LHCN-M2 (cell line): ENCODE data around the gene HMOX2. TPM values are rescaled to one million over a fixed set of nuclear protein-coding genes. Genes with fewer than 3 reads are reported as not detected.

Experiments used
- DNase-seq: peaks from one replicate; pipeline ENCODE4 v3.0.0-alpha.2; 2012; ENCODE audit warnings: low read depth
- total RNA-seq: library from RNA; depleted of rRNA; stranded (reverse); fragments of >200 nt; gene quantifications from 2 replicates; pipeline ENCODE4 v1.2.3, GENCODE V29; 2014

HMOX2 gene
- total RNA-seq, 1 experiment from 2014 or later, result 48.6 TPM

DNA sequence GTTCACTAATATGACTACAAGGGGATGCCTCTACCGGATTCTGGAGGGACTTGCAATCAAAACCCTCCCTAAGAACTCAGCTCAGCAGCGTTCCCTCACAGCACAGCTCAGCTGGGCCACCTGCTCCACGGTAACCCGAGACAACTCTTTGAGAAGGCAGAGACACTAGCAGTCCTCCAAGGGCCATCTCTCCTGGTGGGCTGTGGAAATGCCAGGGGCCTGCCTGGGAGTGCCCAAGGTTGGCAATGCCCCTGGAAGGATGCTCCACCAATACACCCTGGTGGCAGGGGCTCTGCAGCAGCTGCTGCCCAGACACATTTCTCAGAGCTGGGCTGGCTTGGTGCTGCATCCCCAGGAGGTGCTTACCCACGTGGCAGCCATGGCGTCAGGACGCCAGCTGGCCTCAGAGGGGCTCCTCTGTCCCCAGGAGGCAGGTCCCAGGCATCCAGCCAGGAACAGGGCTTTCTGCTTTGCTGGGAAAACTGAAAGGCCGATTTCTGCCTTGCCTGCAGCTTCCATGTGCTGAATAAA is 45.9 kb downstream of the HMOX2 start:
- no peak for DNase-seq

DNA sequence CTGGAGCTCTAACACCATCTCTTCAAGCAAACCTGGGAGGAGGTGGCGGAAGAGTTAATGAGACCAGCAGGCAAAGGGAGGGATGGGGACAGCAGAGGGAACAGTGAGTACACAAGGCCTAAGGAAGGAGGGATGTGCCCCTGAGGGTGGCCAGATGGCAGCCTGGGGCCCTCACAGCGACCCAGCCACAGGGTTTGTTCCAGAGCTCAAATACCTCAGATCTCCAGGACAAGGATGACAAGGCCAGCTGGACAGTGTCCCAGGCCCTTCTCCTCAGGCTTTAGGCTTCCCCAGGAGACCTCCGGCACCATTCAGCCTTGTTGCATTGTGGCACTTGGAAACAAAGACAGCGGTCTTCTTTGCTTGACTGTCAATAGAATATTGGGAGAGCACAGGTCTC is 47.5 kb downstream of the HMOX2 start:
- no peak for DNase-seq

DNA sequence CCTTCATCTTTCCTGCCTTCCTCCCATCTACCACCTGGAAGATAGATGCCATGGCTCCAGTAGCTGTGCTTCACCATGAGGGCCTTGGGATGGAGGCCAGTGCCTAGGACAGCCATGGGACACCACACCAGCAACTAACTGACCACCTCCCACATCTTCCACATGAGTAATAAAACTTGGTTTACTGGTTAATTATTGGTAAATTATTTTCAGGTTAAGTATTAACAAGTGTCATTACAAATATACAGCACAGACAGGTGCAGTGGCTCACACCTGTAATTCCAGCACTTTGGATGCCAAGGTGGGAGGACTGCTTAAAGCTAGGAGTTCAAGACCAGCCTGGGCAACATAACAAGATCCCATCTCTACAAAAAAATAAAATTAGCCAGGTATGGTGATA is 48.4 kb downstream of the HMOX2 start:
- DNase-seq, result no peak

DNA sequence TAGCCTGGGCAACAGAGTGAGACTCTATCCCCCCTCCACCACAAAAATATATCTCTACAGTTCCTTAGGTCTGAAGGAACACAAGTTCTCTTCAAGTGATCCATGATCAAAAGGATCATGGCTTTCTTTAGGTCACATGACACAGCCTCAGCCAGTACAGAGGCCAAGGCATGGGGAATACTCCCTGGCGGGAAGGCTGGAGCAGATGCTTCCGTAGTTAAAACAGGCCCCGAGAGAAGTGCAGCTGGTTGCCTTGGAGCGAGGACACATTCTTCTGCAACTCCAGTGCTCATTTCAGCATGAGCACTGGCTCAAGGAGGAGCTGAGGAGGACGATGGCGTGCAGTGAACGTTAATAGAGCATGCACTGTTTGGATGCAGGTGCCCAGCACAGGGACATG is 48.9 kb downstream of the HMOX2 start:
- no peak for DNase-seq

DNA sequence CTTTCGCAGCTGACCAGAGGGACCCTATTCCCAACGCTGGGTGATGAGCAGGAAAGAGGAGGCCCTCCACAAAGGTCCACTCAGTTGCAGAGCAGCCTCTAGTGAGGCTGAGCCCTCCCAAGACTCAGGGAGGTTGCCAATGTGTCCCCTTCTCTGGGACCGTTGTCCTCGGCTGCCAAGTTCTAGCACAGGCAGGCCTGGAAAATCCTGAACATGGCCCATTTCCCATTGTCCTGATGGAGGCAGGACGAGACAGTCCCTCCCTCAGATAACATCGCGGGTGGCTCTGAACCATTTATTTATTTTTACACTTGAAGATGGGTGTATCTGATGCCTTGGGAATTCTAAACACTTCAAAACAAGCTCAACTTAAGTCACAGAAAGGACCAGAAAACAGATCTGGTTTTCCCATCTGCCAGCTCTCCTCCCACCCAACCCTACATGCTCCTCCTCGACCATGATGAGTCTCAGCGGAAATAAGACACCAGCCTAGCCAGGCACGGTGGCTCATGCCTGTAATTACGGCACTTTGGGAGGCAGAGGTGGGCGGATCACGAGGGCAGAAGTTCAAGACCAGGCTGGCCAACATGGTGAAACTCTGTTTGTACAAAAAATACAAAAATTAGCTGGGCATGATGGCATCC is 49.6 kb downstream of the HMOX2 start:
- no peak for DNase-seq

DNA sequence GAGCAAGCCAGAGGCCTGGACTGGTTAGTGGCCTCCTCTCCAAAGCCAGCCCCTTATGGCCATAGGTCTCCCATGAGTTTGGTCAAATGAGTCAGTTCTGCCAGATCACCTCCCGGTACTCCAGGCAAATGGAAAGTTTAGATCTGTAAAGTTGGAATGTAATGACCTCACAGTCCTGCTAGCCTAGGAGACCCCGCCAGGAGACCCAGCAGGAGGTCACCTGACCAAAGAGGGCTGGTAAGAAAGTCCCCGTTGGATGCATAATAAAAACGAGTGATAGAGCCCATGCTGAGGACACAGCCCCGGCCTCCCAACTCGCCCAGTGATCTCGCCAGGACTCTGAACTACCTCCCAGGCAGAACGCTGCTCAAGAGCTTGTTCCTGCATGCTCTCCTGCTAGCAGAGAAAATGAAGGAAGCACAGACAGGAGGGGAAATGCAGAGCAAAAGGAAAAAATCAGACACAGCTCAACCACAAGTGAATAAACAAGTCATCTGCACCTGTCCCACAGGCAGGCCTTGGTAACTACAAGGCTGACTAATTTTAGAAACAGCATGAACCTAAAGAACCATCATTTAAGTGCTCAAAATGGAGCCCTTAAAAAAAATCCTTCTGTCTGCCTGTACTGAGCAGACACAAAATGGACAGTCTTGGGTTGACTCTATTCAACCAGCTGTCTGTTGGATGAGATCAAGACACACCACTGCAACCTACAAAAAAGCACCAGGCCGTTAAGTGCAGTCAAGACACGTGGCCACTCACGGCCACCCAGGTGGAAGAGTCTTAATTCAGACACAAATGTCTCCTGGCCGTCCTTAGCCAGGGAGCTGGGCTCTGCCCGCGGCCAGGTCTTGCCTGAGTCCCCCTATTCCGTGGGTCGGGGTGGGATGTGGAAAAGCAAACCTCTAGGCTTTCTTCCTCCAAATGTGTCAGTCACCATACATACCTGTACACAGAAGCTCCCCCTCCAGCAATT is 53.2 kb downstream of the HMOX2 start:
- DNase-seq, result peak; percentile 81

DNA sequence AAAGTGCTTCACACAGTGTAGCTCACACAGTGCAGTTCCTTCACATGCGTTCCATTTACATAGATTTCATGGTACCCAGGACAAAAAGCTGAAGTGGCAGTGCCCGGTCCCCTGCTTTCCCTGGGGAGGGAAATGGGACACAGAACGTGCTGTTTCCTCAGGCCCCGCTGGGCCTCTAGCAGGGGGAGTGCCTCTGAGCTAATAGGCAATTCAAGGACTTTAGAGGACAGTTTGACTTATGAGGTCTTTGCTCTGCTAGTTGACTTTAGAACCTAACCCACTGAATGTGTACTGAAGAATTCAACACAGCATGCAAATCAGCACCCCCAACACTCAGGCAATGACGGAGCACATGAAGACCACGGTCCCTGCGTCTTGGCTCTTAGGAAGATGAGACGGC is 55.6 kb downstream of the HMOX2 start:
- DNase-seq, result no peak

DNA sequence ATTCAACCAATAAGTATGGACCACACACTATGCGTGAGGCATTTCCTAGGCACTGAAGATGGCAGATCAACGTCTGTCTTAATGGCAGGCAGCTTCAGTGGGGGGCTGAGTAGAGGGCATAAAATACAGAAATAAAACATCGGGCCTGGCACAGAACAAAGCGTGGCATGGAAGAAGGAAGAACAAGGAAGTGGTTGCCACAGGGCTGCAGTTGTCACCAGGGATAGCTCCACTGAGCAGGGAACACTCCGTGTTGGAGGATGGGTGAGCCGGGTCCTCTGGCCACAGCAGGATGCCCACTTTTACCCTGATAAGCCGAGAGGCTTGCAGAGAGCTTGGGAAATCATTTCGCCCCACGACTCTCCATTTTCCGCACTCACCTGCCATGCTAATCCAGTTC is 56.0 kb downstream of the HMOX2 start:
- no peak for DNase-seq

DNA sequence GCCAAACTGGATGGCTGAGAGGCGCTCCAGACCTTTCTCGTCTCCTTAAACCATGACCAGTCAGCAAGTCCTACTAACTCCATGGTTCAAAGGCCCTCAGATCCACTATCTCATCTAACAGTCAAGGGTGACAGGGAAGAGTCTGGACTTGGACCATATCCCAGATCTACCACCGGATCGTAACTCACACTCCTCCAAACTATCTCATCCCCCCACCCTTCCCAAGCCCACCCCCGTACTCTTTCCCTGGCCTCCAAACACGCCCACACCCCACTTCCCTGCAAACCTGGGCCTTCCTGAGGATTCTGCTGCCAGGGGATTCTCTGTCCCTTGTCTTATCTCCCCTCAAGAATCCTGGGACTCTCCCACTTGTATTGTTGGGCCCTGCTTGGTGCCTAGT is 57.3 kb downstream of the HMOX2 start:
- DNase-seq, result no peak

DNA sequence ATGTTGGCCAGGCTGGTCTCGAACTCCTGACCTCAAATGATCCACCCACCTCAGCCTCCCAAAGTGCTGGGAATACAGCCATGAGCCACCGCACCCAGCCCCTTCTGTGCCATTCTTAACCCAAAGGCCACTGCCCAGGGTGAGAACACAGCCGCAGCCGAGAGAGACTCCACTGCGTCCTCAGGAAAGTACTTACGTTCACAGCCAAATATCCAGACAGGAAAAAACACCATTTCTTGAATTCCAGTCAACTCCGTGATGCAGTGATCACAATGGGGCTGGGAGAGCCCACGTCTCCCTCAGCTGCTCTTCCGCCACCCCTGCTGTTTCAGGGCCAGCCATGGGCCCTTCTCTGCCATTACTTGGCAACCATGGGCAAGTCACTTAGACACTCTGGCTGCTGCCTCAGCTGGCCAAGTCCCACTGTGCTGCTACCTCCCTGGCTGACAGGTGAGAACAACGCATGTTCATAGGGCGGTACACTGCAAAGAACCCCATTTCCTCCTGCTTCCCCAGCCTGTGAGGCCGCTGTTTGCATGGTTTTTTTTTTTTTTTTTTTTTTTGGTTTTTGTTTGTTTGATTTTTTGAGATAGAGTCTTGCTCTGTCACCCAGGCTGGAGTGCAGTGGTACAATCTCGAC is 58.1 kb downstream of the HMOX2 start:
- no peak for DNase-seq

DNA sequence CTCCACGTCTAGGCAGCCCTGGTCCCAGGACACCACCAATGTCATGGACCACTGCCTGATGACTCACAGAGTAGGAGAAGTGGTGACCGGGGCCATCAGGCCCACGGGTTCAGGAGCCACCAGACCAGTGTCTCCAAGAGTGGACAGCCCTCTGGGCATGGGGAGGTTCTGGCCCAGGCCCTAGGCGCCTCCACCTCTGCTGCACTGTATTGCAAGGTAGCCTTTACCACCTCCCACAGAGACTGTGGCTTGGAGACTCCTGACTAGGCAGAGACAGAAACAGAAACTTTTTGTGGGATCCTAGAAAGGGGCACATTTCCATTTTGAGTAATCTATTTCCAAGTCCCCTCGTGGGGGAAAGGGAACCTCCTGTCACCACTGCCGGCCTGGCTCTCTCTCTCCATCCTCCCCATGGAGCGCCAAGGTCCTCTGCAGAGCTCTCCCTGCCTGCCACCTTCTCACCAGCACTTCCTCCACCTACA is 59.5 kb downstream of the HMOX2 start:
- DNase-seq, result no peak

DNA sequence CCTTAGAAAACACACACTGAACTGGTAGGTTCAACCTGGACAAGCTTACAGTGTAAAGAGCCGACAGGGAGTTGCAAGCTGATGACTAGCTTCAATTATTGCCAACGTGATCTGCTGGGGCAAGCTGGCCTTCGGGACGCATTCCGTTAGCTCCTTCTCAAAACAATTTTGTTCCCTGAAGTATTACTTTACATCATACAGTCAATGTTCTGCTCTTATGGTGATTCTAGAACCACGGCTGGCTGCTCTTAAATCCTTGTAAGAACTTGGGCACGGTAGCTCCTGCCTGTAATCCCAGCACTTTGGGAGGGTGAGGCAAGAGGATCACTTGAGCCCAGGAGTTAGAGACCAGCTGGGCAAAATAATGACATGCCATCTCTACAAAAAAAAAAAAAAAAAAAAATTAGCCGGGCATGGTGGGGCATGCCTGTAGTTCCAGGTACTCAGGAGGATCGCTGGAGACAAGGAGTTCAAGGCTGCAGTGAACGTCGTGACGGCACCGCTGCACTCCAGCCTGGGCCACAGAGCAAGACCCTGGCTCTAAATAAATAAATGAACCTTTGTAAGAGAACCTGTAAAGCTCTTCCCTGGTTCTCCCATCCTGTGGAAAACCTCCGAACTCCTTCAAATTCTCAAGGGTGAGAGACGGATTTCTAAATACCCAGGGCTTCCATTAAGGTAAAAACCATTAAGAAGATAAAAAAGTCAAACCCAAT is 60.4 kb downstream of the HMOX2 start:
- no peak for DNase-seq

DNA sequence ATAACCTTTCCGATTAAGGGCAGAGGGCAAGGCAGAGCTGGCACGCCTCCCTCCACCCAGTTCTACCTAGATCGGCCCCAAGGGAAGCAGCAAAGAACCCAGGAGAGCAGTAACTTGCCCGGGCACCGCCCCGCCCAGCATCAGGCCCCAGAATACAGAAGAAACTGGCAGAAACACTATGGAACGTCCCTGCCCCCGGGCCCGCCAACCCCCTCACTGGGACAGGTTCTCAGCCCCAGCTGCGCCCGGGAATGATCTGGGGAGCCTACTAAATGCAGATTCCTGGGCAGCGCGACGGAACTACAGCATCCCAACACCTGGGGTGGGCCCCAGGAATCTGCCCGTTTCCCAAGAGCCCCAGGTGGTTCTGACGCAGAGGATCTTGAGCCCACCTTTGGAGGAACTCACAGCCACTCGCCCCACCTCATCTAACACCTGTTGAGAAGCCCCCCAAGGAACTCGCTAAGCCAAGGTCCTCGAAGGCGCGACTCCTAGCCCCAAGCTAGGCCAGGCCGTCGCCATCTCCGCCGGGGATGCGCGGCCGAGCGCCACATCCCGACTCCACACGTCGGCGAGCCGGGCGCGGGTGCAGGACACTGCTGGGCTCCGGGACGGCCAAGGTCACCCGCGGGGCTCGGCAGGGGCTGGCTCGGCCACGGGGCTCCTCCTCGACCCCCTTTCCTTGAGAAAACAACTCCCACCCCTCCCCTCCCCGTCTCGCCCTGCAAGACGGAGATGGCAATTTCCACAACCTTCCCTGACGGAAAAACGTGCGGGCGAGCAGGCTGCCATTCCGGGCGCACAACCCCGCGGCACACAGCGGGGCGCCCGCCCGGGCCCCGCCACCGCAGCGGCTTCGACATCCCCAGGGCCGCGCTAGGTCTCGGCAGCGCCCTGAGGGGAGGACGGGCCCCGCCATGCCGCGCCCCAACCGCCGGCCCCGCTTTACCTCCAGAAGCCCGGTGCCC is 61.5 kb downstream of the HMOX2 start:
- no peak for DNase-seq

DNA sequence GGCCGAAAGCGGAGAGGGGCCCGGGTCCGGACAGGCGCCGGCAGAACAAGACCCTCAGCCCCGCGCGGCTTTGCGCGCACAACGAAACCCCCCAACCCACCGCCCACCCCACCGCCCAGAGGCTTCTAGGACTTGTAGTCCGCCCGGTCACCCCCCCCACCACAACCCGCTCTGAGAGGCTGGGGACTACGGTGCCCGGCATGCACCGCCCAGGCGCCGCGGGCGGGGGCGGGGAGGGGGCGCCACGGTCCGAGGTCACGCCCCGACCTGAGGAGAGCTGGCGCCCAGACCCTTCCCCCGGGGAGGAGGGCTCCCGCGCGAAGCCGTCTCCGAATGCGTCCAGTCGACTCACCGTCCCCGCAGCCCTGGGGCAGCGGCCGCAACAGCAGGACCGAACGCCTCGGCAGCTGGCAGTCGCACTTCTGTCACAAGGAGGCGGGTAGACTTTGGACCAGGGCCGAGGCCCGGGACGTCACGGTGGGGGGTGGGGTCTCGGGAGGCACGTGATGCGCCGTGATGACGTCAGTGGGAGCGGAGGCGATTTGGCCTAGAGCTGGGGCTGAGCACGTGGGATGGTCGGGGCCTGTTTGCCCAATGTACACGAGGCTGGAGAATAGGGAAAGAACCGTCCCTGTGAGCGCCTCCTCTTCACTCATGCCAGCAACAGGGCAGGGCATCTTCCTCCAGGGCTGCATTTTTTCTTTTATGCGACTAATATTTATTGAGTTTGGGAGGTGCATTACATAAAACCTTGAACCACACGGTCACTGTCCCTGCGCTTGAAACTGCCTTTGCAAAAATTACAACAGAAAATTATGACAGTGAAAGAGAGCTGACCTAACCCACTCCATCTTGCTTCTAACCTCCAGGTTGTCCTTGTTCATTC is 62.4 kb downstream of the HMOX2 start, which contains the start of gene CDIP1:
Gene CDIP1 (minus strand): TSS at position 424 of the 886 bp plus-strand sequence. CDS start 24,643 bp downstream, outside the sequence.
- DNase-seq, result peak; percentile 96

DNA sequence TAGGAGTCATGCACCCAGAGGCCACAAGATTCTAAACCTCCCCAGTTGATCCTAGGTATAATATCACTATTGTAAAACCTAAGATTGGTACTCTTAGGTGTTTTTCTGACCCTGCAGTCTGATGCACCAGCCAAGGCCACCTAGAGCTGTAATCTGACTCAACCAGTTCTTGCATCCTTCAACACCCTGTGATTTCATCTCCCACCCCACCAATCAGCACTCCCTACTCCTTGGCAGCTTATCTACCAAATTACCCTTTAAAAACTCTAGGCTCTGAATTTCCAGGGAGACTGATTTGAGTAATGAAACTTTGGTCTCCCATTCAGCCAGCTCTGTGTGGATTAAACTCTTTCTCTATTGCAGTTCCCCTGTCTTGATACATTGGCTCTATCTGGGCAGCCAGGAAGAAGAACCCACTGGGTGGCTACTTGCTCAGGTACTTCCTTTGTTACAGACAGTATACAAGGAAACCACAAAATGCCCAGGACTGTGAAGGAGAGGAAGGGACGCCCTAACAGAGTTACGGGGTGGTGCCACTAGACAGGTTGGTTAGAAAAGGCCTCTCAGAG is 63.6 kb downstream of the HMOX2 start:
- no peak for DNase-seq

DNA sequence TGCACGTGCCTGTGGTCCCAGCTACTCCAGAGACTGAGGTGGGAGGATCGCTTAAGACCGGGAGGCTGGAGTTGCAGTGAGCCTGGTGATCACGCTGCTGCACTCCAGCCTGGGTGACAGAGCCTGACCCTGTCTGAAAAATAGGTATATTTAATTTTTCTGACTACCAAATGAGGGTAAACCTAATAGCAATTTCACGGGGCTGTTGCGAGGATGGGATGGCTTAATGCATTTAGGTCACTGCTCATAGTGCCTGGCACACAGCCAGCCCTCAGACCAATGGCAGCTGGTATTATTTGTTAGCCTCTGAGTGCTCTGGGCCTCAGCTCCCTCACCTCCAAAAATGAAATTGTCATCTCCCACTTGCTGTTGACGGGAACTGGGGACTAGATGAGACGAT is 68.3 kb downstream of the HMOX2 start:
- DNase-seq, result no peak

DNA sequence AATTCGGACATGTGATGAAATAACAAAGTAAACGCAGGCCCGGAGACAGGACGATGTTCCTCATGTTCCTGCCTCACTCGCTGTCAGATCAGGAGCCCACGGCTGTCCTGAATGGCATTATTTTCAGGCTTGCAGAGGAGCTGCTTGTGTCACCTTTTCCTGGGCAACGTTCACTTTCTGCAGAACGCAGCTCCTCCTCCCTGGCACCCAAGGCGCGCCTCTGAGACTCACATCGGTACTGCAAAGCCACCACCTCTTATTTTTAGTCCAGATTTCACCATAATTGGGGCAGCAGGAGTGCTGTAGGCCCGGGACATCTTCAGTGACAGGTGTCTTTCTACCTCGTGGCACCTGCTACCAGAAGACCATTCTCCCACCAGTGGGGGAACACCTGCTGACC is 71.9 kb downstream of the HMOX2 start:
- no peak for DNase-seq

DNA sequence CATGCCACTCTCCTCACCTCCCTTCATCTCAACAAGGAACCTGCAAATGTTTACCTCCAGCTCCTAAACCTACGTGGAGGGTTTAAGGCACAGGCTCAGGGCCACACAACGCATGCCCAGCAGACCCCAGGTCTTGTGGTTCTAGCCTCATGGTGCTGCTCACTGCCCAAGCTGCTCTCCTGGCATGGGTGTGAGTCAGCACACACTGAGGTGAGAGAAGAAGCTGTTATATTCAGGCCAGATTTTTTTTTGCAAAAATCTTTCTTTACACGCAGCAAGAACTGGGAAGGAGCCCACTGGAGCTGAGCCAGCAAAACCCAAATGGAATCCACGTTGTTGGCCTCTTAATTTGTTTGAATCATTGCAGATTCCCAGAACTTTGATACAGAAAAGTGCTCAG is 74.4 kb downstream of the HMOX2 start:
- no peak for DNase-seq

DNA sequence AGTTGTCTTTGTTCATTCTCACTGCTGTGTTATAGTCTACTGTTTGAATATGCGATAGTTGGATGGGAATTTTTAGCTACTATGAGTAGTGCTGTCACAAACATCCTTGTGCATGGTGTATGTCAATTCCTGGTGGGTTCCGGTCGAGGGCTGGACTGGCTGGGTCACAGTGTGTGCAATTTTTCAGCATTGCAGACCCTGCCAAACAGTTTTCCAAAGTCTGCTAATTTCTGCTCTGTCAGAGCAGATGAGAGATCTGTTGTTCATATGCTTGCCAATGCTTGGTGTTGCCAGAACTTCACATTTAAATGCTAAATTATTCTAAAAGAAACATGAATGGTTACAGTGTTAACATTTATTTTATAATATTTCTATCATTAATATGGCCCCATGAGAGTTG is 76.3 kb downstream of the HMOX2 start:
- no peak for DNase-seq
